ENCODE measurements around the gene PDCD1LG2. TPM values are rescaled to one million over a fixed set of nuclear protein-coding genes. Genes with fewer than 3 reads are reported as not detected.
"Not testable (repeated sequence)": the region's sequence is repeated elsewhere in the genome, so short reads cannot be mapped to it uniquely, and the experiment has no call there.

The PDCD1LG2 gene
- total RNA-seq, result 1 to 10 TPM in 1 of 2 experiments, under 1 TPM in 1; 0.90 to 1.1 TPM
- 1 to 10 TPM; 1.1 TPM for polyA plus RNA-seq

- Histone ChIP-seq H3K4me1 (ENCODE audit: insufficient read depth, low read length) (peaks cover 34% of the 10 kb centered on the region), H3K27ac (ENCODE audit: low read depth, low read length) (peak within 1 kb of the TSS; percentile 47), H3K4me3 (ENCODE audit: low read length in 2 of 2) (peak within 1 kb of the TSS in 1 of 2 donors; percentile 16), H3K9me3 (ENCODE audit: control insufficient read depth in 1 of 2, low read length in 2 of 2) (no peaks in the 10 kb centered on the region), H3K36me3 (ENCODE audit: insufficient read depth, low read length) (no peaks in the 10 kb centered on the region), H3K27me3 (ENCODE audit: insufficient read depth, low read length) (no peaks in the 10 kb centered on the region)
- intact Hi-C loops (cut with micrococcal nuclease), result loop anchor here (5.0 kb wide), 2 partner anchors 38 to 47 kb away; no protein-coding TSS in a partner anchor
- ChIA-PET POLR2A (ENCODE audit: partially characterized antibody) (interaction anchor here (0.6 to 3.6 kb wide), 11 partner anchors 12 to 99 kb away, joined by 3 to 15 read pairs (median 4); partner anchors contain the start of gene CD274), CTCF (ENCODE audit: partially characterized antibody) (interaction anchor here (0.7 to 2.8 kb wide), 9 partner anchors 13 to 79 kb away, joined by 3 to 12 read pairs (median 5); partner anchors contain the start of gene CD274)
- peaks cover 0 to 3% (median 0%) of the 10 kb centered on the region in 8 donors for H3K9me3 Mint-ChIP-seq
- H3K4me1 Mint-ChIP-seq, result peaks cover 37 to 62% (median 46%) of the 10 kb centered on the region in 4 donors
- no peaks in the 10 kb centered on the region for H3K27me3 Mint-ChIP-seq
- peak within 1 kb of the TSS; percentile 82 to 90 (median 86) for H3K4me3 Mint-ChIP-seq
- DNase-seq, result peak in 2 of 5 donors; percentile 9 to 10
- H3K36me3 Mint-ChIP-seq, result no peaks in the 10 kb centered on the region
- peak within 1 kb of the TSS; percentile 80 to 95 (median 94) for H3K27ac Mint-ChIP-seq
Measured at GRCh38 chr9:5510360-5510931, at the start of gene PDCD1LG2. Gene PDCD1LG2, plus strand, starts transcription at chr9:5510531. Its CDS starts 12,016 bp downstream, at chr9:5522547.

GRCh38 chr9:5464831-5465330, 45.5 kb upstream of the PDCD1LG2 start:
- DNase-seq; H3K4me3 Mint-ChIP-seq; H3K4me3 ChIP-seq (ENCODE audit: low read length in 2 of 2); H3K27ac ChIP-seq (ENCODE audit: low read depth, low read length); H3K9me3 Mint-ChIP-seq; H3K27ac Mint-ChIP-seq; H3K4me1 Mint-ChIP-seq; intact Hi-C loops (cut with micrococcal nuclease); H3K27me3 Mint-ChIP-seq; H3K27me3 ChIP-seq (ENCODE audit: insufficient read depth, low read length); H3K9me3 ChIP-seq (ENCODE audit: control insufficient read depth in 1 of 2, low read length in 2 of 2); H3K4me1 ChIP-seq (ENCODE audit: insufficient read depth, low read length): not testable (repeated sequence)
- peaks cover 29% of the 10 kb centered on the region for H3K36me3 ChIP-seq (ENCODE audit: insufficient read depth, low read length)
- peaks cover 59 to 66% of the 10 kb centered on the region in 2 donors for H3K36me3 Mint-ChIP-seq
- CTCF ChIA-PET (ENCODE audit: partially characterized antibody), result interaction anchor here (1.8 to 5.5 kb wide), 3 partner anchors 15 to 122 kb away, joined by 4 to 20 read pairs (median 10); partner anchors contain the start of gene CD274
- POLR2A ChIA-PET (ENCODE audit: partially characterized antibody), result interaction anchor here (0.7 to 1.2 kb wide), 3 partner anchors 14 to 163 kb away, joined by 3 to 4 read pairs (median 3); partner anchors contain the start of gene CD274

GRCh38 chr9:5466005-5466404, 44.3 kb upstream of the PDCD1LG2 start:
- Mint-ChIP-seq H3K27ac (peak overlapping the region in 3 of 7 donors; percentile 0 to 74 (median 16)), H3K27me3 (no peaks in the 10 kb centered on the region), H3K4me3 (no peak overlapping the region), H3K4me1 (peaks cover 0 to 2% (median 0%) of the 10 kb centered on the region in 4 donors), H3K36me3 (peaks cover 57 to 66% of the 10 kb centered on the region in 2 donors), H3K9me3 (no peaks in the 10 kb centered on the region)
- CTCF ChIA-PET (ENCODE audit: partially characterized antibody), result interaction anchor here (1.7 to 5.5 kb wide), 3 partner anchors 16 to 123 kb away, joined by 4 to 20 read pairs (median 5); partner anchors contain the start of gene CD274
- no peaks in the 10 kb centered on the region for H3K4me1 ChIP-seq (ENCODE audit: insufficient read depth, low read length)
- intact Hi-C loops (cut with micrococcal nuclease), result no loop called here
- POLR2A ChIA-PET (ENCODE audit: partially characterized antibody), result interaction anchor here (1.1 kb wide), 1 partner anchor 16 kb away, joined by 5 read pairs; the partner anchor contains the start of gene CD274
- no peak overlapping the region for H3K4me3 ChIP-seq (ENCODE audit: low read length in 2 of 2)
- H3K9me3 ChIP-seq (ENCODE audit: control insufficient read depth in 1 of 2, low read length in 2 of 2), result no peaks in the 10 kb centered on the region
- no peaks in the 10 kb centered on the region for H3K27me3 ChIP-seq (ENCODE audit: insufficient read depth, low read length)
- peaks cover 29% of the 10 kb centered on the region for H3K36me3 ChIP-seq (ENCODE audit: insufficient read depth, low read length)
- no peak for DNase-seq
- no peak overlapping the region for H3K27ac ChIP-seq (ENCODE audit: low read depth, low read length)

GRCh38 chr9:5466766-5467165, 43.6 kb upstream of the PDCD1LG2 start:
- H3K27me3 ChIP-seq (ENCODE audit: insufficient read depth, low read length), result no peaks in the 10 kb centered on the region
- no peaks in the 10 kb centered on the region for H3K4me1 ChIP-seq (ENCODE audit: insufficient read depth, low read length)
- POLR2A ChIA-PET (ENCODE audit: partially characterized antibody), result interaction anchor here (1.1 kb wide), 1 partner anchor 17 kb away, joined by 5 read pairs; the partner anchor contains the start of gene CD274
- Mint-ChIP-seq H3K36me3 (peaks cover 57 to 66% of the 10 kb centered on the region in 2 donors), H3K9me3 (no peaks in the 10 kb centered on the region), H3K4me1 (peaks cover 0 to 2% (median 0%) of the 10 kb centered on the region in 4 donors), H3K4me3 (no peak overlapping the region), H3K27me3 (no peaks in the 10 kb centered on the region), H3K27ac (peak overlapping the region in 3 of 7 donors; percentile 3 to 32 (median 21))
- H3K27ac ChIP-seq (ENCODE audit: low read depth, low read length), result no peak overlapping the region
- H3K4me3 ChIP-seq (ENCODE audit: low read length in 2 of 2), result no peak overlapping the region
- no peaks in the 10 kb centered on the region for H3K9me3 ChIP-seq (ENCODE audit: control insufficient read depth in 1 of 2, low read length in 2 of 2)
- no peak for DNase-seq
- CTCF ChIA-PET (ENCODE audit: partially characterized antibody), result interaction anchor here (1.7 to 5.5 kb wide), 3 partner anchors 17 to 123 kb away, joined by 4 to 20 read pairs (median 5); partner anchors contain the start of gene CD274
- peaks cover 29% of the 10 kb centered on the region for H3K36me3 ChIP-seq (ENCODE audit: insufficient read depth, low read length)
- intact Hi-C loops (cut with micrococcal nuclease), result no loop called here

- H3K27ac ChIP-seq (ENCODE audit: low read depth, low read length), result no peak overlapping the region
- H3K36me3 ChIP-seq (ENCODE audit: insufficient read depth, low read length), result peaks cover 16% of the 10 kb centered on the region
- no peaks in the 10 kb centered on the region for H3K4me1 ChIP-seq (ENCODE audit: insufficient read depth, low read length)
- no peaks in the 10 kb centered on the region for H3K9me3 ChIP-seq (ENCODE audit: control insufficient read depth in 1 of 2, low read length in 2 of 2)
- Mint-ChIP-seq H3K27me3 (no peaks in the 10 kb centered on the region), H3K4me3 (no peak overlapping the region), H3K9me3 (no peaks in the 10 kb centered on the region), H3K27ac (peak overlapping the region in 2 of 7 donors; percentile 1 to 67), H3K4me1 (peaks cover 0 to 2% (median 0%) of the 10 kb centered on the region in 4 donors), H3K36me3 (peaks cover 42 to 50% of the 10 kb centered on the region in 2 donors)
- intact Hi-C loops (cut with micrococcal nuclease), result no loop called here
- POLR2A ChIA-PET (ENCODE audit: partially characterized antibody), result no interaction called here
- CTCF ChIA-PET (ENCODE audit: partially characterized antibody), result interaction anchor here (1.0 to 1.8 kb wide), 2 partner anchors 121 to 132 kb away, joined by 4 to 10 read pairs; no protein-coding TSS in a partner anchor
- no peaks in the 10 kb centered on the region for H3K27me3 ChIP-seq (ENCODE audit: insufficient read depth, low read length)
- H3K4me3 ChIP-seq (ENCODE audit: low read length in 2 of 2), result no peak overlapping the region
- DNase-seq, result no peak
Measured at GRCh38 chr9:5468850-5469249, 41.5 kb upstream of the PDCD1LG2 start.

- H3K4me3 Mint-ChIP-seq, result no peak overlapping the region
- CTCF ChIA-PET (ENCODE audit: partially characterized antibody), result interaction anchor here (1.2 to 1.8 kb wide), 2 partner anchors 10 to 120 kb away, joined by 3 to 10 read pairs; no protein-coding TSS in a partner anchor
- H3K4me1 ChIP-seq (ENCODE audit: insufficient read depth, low read length), result no peaks in the 10 kb centered on the region
- no peaks in the 10 kb centered on the region for H3K9me3 ChIP-seq (ENCODE audit: control insufficient read depth in 1 of 2, low read length in 2 of 2)
- no peaks in the 10 kb centered on the region for H3K27me3 ChIP-seq (ENCODE audit: insufficient read depth, low read length)
- H3K27ac ChIP-seq (ENCODE audit: low read depth, low read length), result no peak overlapping the region
- H3K27me3 Mint-ChIP-seq, result no peaks in the 10 kb centered on the region
- H3K27ac Mint-ChIP-seq, result peak overlapping the region in 1 of 7 donors; percentile 34
- POLR2A ChIA-PET (ENCODE audit: partially characterized antibody), result interaction anchor here (1.0 kb wide), 1 partner anchor 33 kb away, joined by 5 read pairs; the partner anchor contains the start of gene PLGRKT
- no peak overlapping the region for H3K4me3 ChIP-seq (ENCODE audit: low read length in 2 of 2)
- no peak for DNase-seq
- H3K9me3 Mint-ChIP-seq, result peaks cover 0 to 5% (median 0%) of the 10 kb centered on the region in 8 donors
- intact Hi-C loops (cut with micrococcal nuclease), result loop anchor here (5.0 kb wide), 1 partner anchor 42 kb away; the partner anchor contains the start of gene PDCD1LG2
- H3K36me3 Mint-ChIP-seq, result peaks cover 37 to 39% of the 10 kb centered on the region in 2 donors
- peaks cover 9% of the 10 kb centered on the region for H3K36me3 ChIP-seq (ENCODE audit: insufficient read depth, low read length)
- peaks cover 0 to 5% (median 1%) of the 10 kb centered on the region in 4 donors for H3K4me1 Mint-ChIP-seq
Measured at GRCh38 chr9:5470122-5470521, 40.2 kb upstream of the PDCD1LG2 start.

Data from CD4-positive, alpha-beta memory T cell (primary cell).